Activated naive CD8-positive, alpha-beta T cell treated with anti-CD3 and anti-CD28 coated beads, Interleukin-2, amount 50 U/mL, for 24 hours (primary cell): ENCODE results near the gene IFI27L2.
A peak's percentile ranks its signal among the peaks of the same experiment; 100 is the strongest.
"Not testable (repeated sequence)": the region's sequence is repeated elsewhere in the genome, so short reads cannot be mapped to it uniquely, and the experiment has no call there.

Source experiments
- ATAC-seq: fragments of 150-1000 bp; cut with Tn5 transposase; one replicate; pipeline ENCODE4 v1.10.0; 2021
- DNase-seq: peaks from one replicate; pipeline ENCODE4 v3.0.0; 2021
- H3K27ac Mint-ChIP-seq: one replicate; pipeline ENCODE4 v1.8.0; 2021; ENCODE audit warnings: mild to moderate bottlenecking, mixed read lengths
- H3K27me3 Mint-ChIP-seq: one replicate; pipeline ENCODE4 v1.8.0; 2021; ENCODE audit warnings: mixed read lengths
- H3K36me3 Mint-ChIP-seq: one replicate; pipeline ENCODE4 v1.8.0; 2021; ENCODE audit warnings: low read depth, mixed read lengths
- H3K4me1 Mint-ChIP-seq: one replicate; pipeline ENCODE4 v1.8.0; 2021; ENCODE audit warnings: mixed read lengths
- H3K4me3 Mint-ChIP-seq: one replicate; pipeline ENCODE4 v1.8.0; 2021; ENCODE audit warnings: mild to moderate bottlenecking, moderate library complexity, mixed read lengths
- H3K9me3 Mint-ChIP-seq: one replicate; pipeline ENCODE4 v1.8.0; 2021; ENCODE audit warnings: mixed read lengths

Gene IFI27L2

GRCh38 chr14:94162466-94162865 is 33.1 kb upstream of the IFI27L2 start:
- no peak for ATAC-seq
- no peaks in the 10 kb centered on the region for H3K9me3 Mint-ChIP-seq
- no peak overlapping the region for H3K4me3 Mint-ChIP-seq
- no peaks in the 10 kb centered on the region for H3K27me3 Mint-ChIP-seq
- peaks cover 49% of the 10 kb centered on the region for H3K4me1 Mint-ChIP-seq
- H3K27ac Mint-ChIP-seq: no peak overlapping the region
- no peaks in the 10 kb centered on the region for H3K36me3 Mint-ChIP-seq
- no peak for DNase-seq

- DNase-seq: no peak
- no peak for ATAC-seq
- H3K36me3 Mint-ChIP-seq: no peaks in the 10 kb centered on the region
- H3K4me3 Mint-ChIP-seq: no peak overlapping the region
- no peaks in the 10 kb centered on the region for H3K9me3 Mint-ChIP-seq
- H3K27ac Mint-ChIP-seq: no peak overlapping the region
- no peaks in the 10 kb centered on the region for H3K27me3 Mint-ChIP-seq
- peaks cover 51% of the 10 kb centered on the region for H3K4me1 Mint-ChIP-seq
Measured at GRCh38 chr14:94161981-94162380, 32.6 kb upstream of the IFI27L2 start.

DNA sequence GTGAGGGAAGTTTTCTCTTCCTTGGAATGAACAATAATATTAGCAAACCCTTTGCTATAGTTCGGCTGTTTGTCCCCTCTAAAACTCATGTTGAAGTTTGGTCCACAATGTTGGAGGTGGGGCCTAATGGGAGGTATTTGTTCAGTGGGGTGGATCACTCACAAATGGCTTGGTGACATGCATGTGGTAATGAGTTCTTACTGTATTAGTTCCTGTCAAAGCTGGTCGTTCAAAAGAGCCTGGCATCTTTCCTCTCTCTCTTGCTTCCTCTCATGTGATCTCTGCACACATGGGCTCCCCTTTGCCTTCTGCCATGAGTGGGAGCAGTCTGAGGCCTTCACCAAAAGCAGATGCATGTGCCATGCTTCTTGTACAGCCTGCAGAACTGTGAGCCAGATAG is 31.7 kb upstream of the IFI27L2 start:
- no peak overlapping the region for H3K27ac Mint-ChIP-seq
- peaks cover 51% of the 10 kb centered on the region for H3K4me1 Mint-ChIP-seq
- H3K9me3 Mint-ChIP-seq: no peaks in the 10 kb centered on the region
- H3K27me3 Mint-ChIP-seq: no peaks in the 10 kb centered on the region
- H3K36me3 Mint-ChIP-seq: no peaks in the 10 kb centered on the region
- no peak overlapping the region for H3K4me3 Mint-ChIP-seq
- DNase-seq: no peak
- ATAC-seq: no peak

DNA sequence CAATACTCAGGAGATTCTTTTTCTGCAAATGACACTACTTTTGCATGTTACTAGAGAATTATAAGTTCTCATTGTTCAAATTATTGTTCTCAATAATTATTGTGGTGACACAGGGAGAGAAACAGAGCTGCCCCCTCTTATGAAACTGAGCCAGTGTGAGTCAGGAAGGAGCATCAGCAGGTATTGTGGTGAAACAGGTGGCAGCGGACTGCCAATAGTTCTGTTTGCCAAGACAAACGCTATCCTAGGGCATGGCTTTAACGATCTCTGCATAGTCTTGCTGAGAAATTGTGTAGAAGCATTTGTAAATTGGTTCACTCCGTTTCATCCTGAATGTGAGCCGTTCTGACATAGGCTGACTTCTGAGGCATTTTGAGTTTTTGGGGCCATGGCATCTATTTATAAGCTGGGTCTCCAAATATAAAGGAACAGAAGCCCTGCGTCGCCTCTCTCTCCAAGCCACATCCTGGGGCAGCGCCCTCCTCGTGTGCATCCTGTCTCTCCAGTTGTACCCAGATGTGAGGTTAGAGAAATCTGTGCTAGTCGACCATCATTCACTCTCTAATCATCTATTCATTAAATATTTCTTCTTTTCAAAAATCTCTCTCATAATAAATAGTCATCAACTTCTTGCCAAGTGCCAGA is 29.0 kb upstream of the IFI27L2 start:
- ATAC-seq: peak; percentile 74
- Mint-ChIP-seq H3K4me1 (peaks cover 35% of the 10 kb centered on the region), H3K27ac (no peak overlapping the region), H3K36me3 (no peaks in the 10 kb centered on the region), H3K27me3 (no peaks in the 10 kb centered on the region), H3K4me3 (no peak overlapping the region), H3K9me3 (no peaks in the 10 kb centered on the region)
- no peak for DNase-seq

DNA sequence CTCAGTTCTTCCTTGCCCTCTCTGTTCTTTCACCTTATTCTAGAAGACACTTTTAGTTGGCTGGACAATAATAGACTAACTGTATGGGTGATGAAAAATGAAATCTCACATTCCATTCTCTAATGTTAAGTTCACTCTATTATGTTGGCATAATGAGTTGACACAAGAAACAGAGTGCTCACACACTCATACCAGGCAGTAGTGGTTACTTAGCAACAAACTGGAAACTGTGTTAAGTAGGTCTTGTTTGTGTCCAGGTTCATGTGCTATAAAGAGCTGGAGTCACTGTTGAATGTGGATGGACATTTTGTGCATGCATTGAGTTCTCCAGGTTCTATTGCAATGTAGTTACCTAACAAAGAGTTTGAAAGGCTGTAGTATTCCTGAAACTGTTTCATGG is 27.8 kb upstream of the IFI27L2 start:
- peaks cover 31% of the 10 kb centered on the region for H3K4me1 Mint-ChIP-seq
- DNase-seq (no peak), ATAC-seq (no peak)
- H3K27me3 Mint-ChIP-seq: peaks cover 2% of the 10 kb centered on the region
- no peaks in the 10 kb centered on the region for H3K9me3 Mint-ChIP-seq
- H3K36me3 Mint-ChIP-seq: no peaks in the 10 kb centered on the region
- H3K4me3 Mint-ChIP-seq: no peak overlapping the region
- H3K27ac Mint-ChIP-seq: no peak overlapping the region

DNA sequence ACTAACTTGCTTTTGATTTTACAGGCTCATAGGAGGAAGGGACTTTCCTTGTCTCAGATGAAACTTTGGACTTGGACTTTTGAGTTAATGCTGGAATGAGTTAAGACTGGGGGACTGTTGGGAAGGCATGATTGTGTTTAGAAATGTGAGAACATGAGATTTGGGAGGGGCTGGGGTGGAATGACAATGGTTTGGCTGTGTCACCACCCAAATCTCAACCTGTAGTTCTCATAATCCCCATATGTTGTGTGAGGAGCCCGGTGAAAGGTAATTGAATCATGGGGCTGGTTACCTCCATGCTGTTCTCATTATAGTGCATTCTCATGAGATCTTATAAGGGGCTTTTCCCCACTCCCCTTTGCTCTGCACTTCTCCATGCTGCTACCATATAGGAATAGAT is 26.7 kb upstream of the IFI27L2 start:
- ATAC-seq, H3K9me3 Mint-ChIP-seq, DNase-seq, H3K36me3 Mint-ChIP-seq, H3K27me3 Mint-ChIP-seq, H3K4me3 Mint-ChIP-seq, H3K27ac Mint-ChIP-seq: not testable (repeated sequence)
- H3K4me1 Mint-ChIP-seq: peaks cover 23% of the 10 kb centered on the region

- H3K4me3 Mint-ChIP-seq: no peak overlapping the region
Measured at GRCh38 chr14:94153750-94154342, 24.4 kb upstream of the IFI27L2 start.

DNA sequence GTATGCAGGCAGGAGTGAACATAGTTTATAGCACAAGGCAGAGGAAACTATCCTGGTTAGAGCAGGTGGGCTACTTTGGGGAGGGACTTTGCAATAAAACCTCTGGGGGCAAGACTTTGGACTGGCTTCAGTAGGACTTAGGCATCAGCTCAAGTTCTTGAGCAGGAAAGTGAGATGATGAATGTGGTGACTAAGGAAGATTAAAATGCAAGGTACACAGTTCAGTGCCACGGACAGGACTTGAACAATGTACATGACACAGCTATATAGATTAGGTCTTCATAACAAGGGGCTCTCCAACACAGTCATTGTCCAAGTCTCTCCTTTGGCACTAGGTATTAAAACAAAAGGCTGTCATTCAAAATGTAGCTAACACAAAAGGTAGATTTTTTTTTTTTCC is 23.3 kb upstream of the IFI27L2 start:
- H3K9me3 Mint-ChIP-seq: no peaks in the 10 kb centered on the region
- peaks cover 4% of the 10 kb centered on the region for H3K27me3 Mint-ChIP-seq
- H3K27ac Mint-ChIP-seq: no peak overlapping the region
- DNase-seq (no peak), ATAC-seq (no peak)
- no peaks in the 10 kb centered on the region for H3K36me3 Mint-ChIP-seq
- no peak overlapping the region for H3K4me3 Mint-ChIP-seq
- H3K4me1 Mint-ChIP-seq: peaks cover 5% of the 10 kb centered on the region

More at GRCh38 chr14:94153750-94154342, 24.4 kb upstream of the IFI27L2 start:
- H3K36me3 Mint-ChIP-seq: no peaks in the 10 kb centered on the region
- H3K4me1 Mint-ChIP-seq: peaks cover 16% of the 10 kb centered on the region
- peaks cover 4% of the 10 kb centered on the region for H3K27me3 Mint-ChIP-seq
- DNase-seq (no peak), ATAC-seq (no peak)
- H3K9me3 Mint-ChIP-seq: no peaks in the 10 kb centered on the region
- H3K27ac Mint-ChIP-seq: no peak overlapping the region

DNA sequence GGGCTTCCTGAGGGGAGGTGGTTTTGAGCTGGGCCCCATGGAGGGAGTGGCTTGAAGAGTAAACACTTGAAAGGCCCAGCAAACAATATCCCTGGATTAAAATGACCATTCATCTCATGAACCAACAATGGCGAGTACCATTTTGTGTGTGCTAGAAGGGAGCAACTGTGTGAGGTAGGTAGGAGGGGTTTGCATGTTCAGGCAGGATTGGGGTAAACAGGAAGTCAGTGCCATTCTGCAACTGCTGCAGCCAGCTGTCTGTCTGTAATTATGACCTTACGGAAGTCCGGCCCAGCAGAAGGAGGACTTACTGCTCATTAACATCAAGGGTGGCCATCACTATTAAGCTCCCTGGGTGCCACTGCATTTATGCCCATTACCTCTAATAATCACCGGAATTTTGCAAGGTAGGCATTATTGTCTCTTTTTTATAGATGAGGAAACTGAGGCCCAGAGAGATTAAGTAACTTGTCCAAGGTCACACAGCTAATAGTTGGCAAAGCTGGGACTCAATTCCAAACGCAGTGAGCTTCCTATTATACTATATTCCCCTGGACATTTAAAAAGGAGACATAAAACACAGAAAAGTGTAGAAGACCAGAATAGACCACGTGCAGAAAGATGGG is 16.6 kb upstream of the IFI27L2 start:
- no peaks in the 10 kb centered on the region for H3K9me3 Mint-ChIP-seq
- H3K4me1 Mint-ChIP-seq: peaks cover 13% of the 10 kb centered on the region
- no peak overlapping the region for H3K27ac Mint-ChIP-seq
- ATAC-seq (no peak), DNase-seq (no peak)
- H3K27me3 Mint-ChIP-seq: peaks cover 2% of the 10 kb centered on the region
- no peak overlapping the region for H3K4me3 Mint-ChIP-seq
- no peaks in the 10 kb centered on the region for H3K36me3 Mint-ChIP-seq

DNA sequence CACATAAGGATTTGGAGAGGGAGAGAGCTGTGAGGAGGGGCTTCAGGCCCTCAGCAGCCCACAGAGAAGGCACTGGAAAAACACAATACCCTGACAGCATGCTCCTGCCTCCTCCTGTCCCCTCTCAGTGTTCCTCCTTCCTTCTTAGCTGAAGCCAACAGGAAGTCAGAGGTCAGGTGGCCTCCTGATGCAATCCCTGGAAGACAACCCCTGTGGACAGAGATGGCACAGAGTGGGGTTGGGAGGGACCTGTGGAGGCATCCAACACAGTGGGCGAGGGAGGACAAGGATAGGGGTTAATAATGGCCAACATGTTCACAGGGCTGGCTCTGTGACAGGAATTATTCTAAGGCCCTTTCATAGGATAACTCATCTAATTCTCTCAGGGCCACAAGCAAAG is 15.4 kb upstream of the IFI27L2 start:
- no peak for ATAC-seq
- no peaks in the 10 kb centered on the region for H3K27me3 Mint-ChIP-seq
- no peaks in the 10 kb centered on the region for H3K9me3 Mint-ChIP-seq
- peaks cover 13% of the 10 kb centered on the region for H3K4me1 Mint-ChIP-seq
- no peak overlapping the region for H3K4me3 Mint-ChIP-seq
- DNase-seq: no peak
- H3K36me3 Mint-ChIP-seq: no peaks in the 10 kb centered on the region
- peak overlapping the region; percentile 47 for H3K27ac Mint-ChIP-seq

DNA sequence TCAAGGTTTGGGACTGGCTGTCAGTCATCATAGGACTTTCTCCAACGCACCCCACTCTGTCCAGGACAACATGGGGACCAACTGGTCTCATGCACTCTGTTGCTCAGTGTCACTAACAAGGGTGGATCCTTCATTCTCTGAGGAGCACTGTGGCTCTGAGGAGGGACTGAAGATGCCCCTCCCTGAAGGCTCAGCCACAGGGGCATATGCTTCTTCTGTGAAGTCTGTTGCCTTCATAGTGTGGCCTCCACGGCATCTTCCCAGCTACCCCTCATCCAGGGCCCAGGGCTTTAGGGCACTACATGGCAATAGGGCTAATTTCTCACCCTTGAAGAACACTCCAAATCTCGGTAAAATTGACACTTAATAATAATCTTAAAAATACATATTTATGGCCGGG is 14.3 kb upstream of the IFI27L2 start:
- ATAC-seq (no peak), DNase-seq (no peak)
- Mint-ChIP-seq H3K27ac (no peak overlapping the region), H3K27me3 (no peaks in the 10 kb centered on the region), H3K9me3 (no peaks in the 10 kb centered on the region), H3K4me1 (peaks cover 13% of the 10 kb centered on the region), H3K4me3 (no peak overlapping the region), H3K36me3 (no peaks in the 10 kb centered on the region)

DNA sequence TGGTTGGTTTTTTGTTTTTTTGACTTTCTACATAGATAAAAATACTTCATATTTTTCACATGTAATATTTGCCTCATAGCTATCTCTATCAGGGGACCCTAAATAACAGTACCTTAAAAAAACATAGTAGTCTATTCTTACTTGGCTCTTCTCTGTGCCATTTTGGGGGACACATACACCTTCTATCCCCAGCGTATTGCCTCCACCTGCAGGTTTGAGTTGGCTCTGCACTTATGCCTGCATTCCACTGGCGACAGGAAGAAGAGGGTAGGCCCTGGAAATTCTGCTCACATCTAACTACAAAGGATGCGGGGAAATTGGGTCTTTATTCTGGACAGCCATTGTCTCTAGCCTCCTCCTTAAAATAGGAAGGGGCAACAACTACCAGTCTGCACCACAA is 13.8 kb upstream of the IFI27L2 start:
- Mint-ChIP-seq H3K4me3 (no peak overlapping the region), H3K36me3 (no peaks in the 10 kb centered on the region), H3K9me3 (no peaks in the 10 kb centered on the region), H3K4me1 (peaks cover 13% of the 10 kb centered on the region), H3K27me3 (no peaks in the 10 kb centered on the region), H3K27ac (no peak overlapping the region)
- ATAC-seq: peak; percentile 40
- no peak for DNase-seq

GRCh38 chr14:94142836-94143235 is 13.4 kb upstream of the IFI27L2 start:
- ATAC-seq (no peak), DNase-seq (no peak)
- H3K27ac Mint-ChIP-seq: no peak overlapping the region
- peaks cover 13% of the 10 kb centered on the region for H3K4me1 Mint-ChIP-seq
- H3K27me3 Mint-ChIP-seq: no peaks in the 10 kb centered on the region
- H3K9me3 Mint-ChIP-seq: no peaks in the 10 kb centered on the region
- H3K36me3 Mint-ChIP-seq: no peaks in the 10 kb centered on the region
- H3K4me3 Mint-ChIP-seq: no peak overlapping the region

- H3K4me3 Mint-ChIP-seq: no peak overlapping the region
- H3K9me3 Mint-ChIP-seq: no peaks in the 10 kb centered on the region
- DNase-seq (no peak), ATAC-seq (no peak)
- peaks cover 2% of the 10 kb centered on the region for H3K27me3 Mint-ChIP-seq
- H3K27ac Mint-ChIP-seq: no peak overlapping the region
- no peaks in the 10 kb centered on the region for H3K36me3 Mint-ChIP-seq
- peaks cover 8% of the 10 kb centered on the region for H3K4me1 Mint-ChIP-seq
Measured at GRCh38 chr14:94142247-94142646, 12.8 kb upstream of the IFI27L2 start.

- Mint-ChIP-seq H3K27ac (no peak overlapping the region), H3K9me3 (no peaks in the 10 kb centered on the region), H3K4me1 (no peaks in the 10 kb centered on the region), H3K4me3 (no peak overlapping the region), H3K36me3 (no peaks in the 10 kb centered on the region), H3K27me3 (peaks cover 8% of the 10 kb centered on the region)
- no peak for DNase-seq
- ATAC-seq: no peak
Measured at GRCh38 chr14:94139421-94139820, 10.0 kb upstream of the IFI27L2 start.
